GM23338 (cell line): ENCODE results near the gene NIPBL. TPM values are rescaled to one million over a fixed set of nuclear protein-coding genes. Genes with fewer than 3 reads are reported as not detected.

Experiments
- ATAC-seq: fragments of 200-7000 bp; cut with Tn5 transposase; 3 replicates; pipeline ENCODE4 v1.9.1; 2020
- DNase-seq: peaks from one replicate; pipeline ENCODE4 v3.0.0-alpha.2; 2015; ENCODE audit warnings: low spot score
- H2AFZ ChIP-seq: fragments of 200-600 bp; sonication (generic); 2 replicates; pipeline ENCODE4 v1.8.0; 2016; ENCODE audit warnings: antibody characterized with exemption, mild to moderate bottlenecking, moderate library complexity
- H3F3A ChIP-seq: fragments of 200-600 bp; sonication (generic); replicated peaks from 2 replicates; pipeline ENCODE4 v1.8.0; 2017; ENCODE audit warnings: antibody characterized with exemption, mixed run types, low read depth
- H3K27ac ChIP-seq: fragments of 200-600 bp; sonication (generic); 2 replicates; pipeline ENCODE4 v1.6.1; 2016; ENCODE audit warnings: low read depth
- H3K27me3 ChIP-seq: fragments of 200-600 bp; sonication (generic); 2 replicates; pipeline ENCODE4 v1.8.0; 2016; ENCODE audit warnings: mild to moderate bottlenecking, mixed run types, moderate library complexity; ENCODE audit not compliant: insufficient read depth
- H3K36me3 ChIP-seq: fragments of 200-600 bp; sonication (generic); 2 replicates; pipeline ENCODE4 v1.8.0; 2016; ENCODE audit warnings: mild to moderate bottlenecking; ENCODE audit not compliant: insufficient read depth
- H3K4me1 ChIP-seq: fragments of 200-600 bp; sonication (generic); 2 replicates; pipeline ENCODE4 v1.8.0; 2016; ENCODE audit warnings: mild to moderate bottlenecking, moderate library complexity; ENCODE audit not compliant: insufficient read depth
- H3K4me2 ChIP-seq: fragments of 200-600 bp; sonication (generic); 2 replicates; pipeline ENCODE4 v1.7.1; 2017; ENCODE audit warnings: mixed run types
- H3K4me3 ChIP-seq: fragments of 200-600 bp; sonication (generic); 2 replicates; pipeline ENCODE4 v1.6.1; 2016; ENCODE audit warnings: mixed run types
- H3K79me2 ChIP-seq: fragments of 200-600 bp; sonication (generic); replicated peaks from 2 replicates; pipeline ENCODE4 v1.8.0; 2017; ENCODE audit warnings: mild to moderate bottlenecking; ENCODE audit not compliant: insufficient read depth
- H3K9me2 ChIP-seq: fragments of 200-600 bp; sonication (generic); 2 replicates; pipeline ENCODE4 v1.8.0; 2017; ENCODE audit not compliant: insufficient read depth
- H4K20me1 ChIP-seq: fragments of 200-600 bp; sonication (generic); replicated peaks from 2 replicates; pipeline ENCODE4 v1.8.0; 2017; ENCODE audit warnings: mild to moderate bottlenecking; ENCODE audit not compliant: insufficient read depth
- H3K27ac Mint-ChIP-seq: 2 replicates; pipeline ENCODE4 v1.8.0; 2020; ENCODE audit warnings: inconsistent platforms, mild to moderate bottlenecking, moderate library complexity, mixed read lengths
- H3K27me3 Mint-ChIP-seq: 3 replicates; pipeline ENCODE4 v1.8.0; 2022; ENCODE audit warnings: low read depth, mild to moderate bottlenecking, moderate library complexity, mixed read lengths, inconsistent platforms; ENCODE audit not compliant: insufficient read depth, poor library complexity
- H3K36me3 Mint-ChIP-seq: 3 replicates; pipeline ENCODE4 v1.8.0; 2021; ENCODE audit warnings: low read depth, mild to moderate bottlenecking, inconsistent platforms, moderate library complexity, mixed read lengths
- H3K4me1 Mint-ChIP-seq: 3 replicates; pipeline ENCODE4 v1.8.0; 2020; ENCODE audit warnings: mild to moderate bottlenecking, inconsistent platforms, mixed read lengths
- H3K4me3 Mint-ChIP-seq: 3 replicates; pipeline ENCODE4 v1.8.0; 2021; ENCODE audit warnings: moderate library complexity, mild to moderate bottlenecking, inconsistent platforms, mixed read lengths
- H3K9me3 Mint-ChIP-seq: 3 replicates; pipeline ENCODE4 v1.8.0; 2020; ENCODE audit warnings: moderate library complexity, mild to moderate bottlenecking, inconsistent platforms, mixed read lengths
- CREB1 ChIP-seq: fragments of 250-450 bp; sonication (Bioruptor Pico); IDR thresholded peaks from 2 replicates; pipeline ENCODE4 v1.5.0; 2020; ENCODE audit warnings: low read depth, mild to moderate bottlenecking, moderate library complexity
- EZH2 ChIP-seq: fragments of 200-600 bp; sonication (generic); IDR thresholded peaks from one replicate; pipeline ENCODE4 v1.8.0; 2017; ENCODE audit warnings: antibody characterized with exemption, mild to moderate bottlenecking, low read depth; ENCODE audit not compliant: unreplicated experiment
- EZH2phosphoT487 ChIP-seq: fragments of 200-600 bp; sonication (generic); IDR thresholded peaks from one replicate; pipeline ENCODE4 v1.8.1; 2018; ENCODE audit warnings: antibody characterized with exemption; ENCODE audit not compliant: unreplicated experiment
- ZNF114 ChIP-seq: fragments of 250-450 bp; sonication (Bioruptor Pico); IDR thresholded peaks from 2 replicates; pipeline ENCODE4 v1.5.0; 2020; ENCODE audit warnings: mild to moderate bottlenecking, moderate library complexity
- ZNF331 ChIP-seq: fragments of 250-450 bp; sonication (Bioruptor Pico); IDR thresholded peaks from 2 replicates; pipeline ENCODE4 v1.5.0; 2020; ENCODE audit warnings: low read depth, mild to moderate bottlenecking, moderate library complexity
- polyA plus RNA-seq: library from polyadenylated mRNA; unstranded; fragments of >200 nt; fragmentation: Nextera tagmentation; extraction: Ambion mirVana; gene quantifications from 2 replicates; pipeline ENCODE4 v1.2.1, GENCODE V29; 2016
- total RNA-seq: library from RNA; depleted of rRNA; stranded (reverse); fragments of >200 nt; shearing (Covaris generic); gene quantifications from 2 replicates; pipeline ENCODE4 v1.2.3, GENCODE V29; 2014
- TF ChIP-seq, protein P1 (sequence below), 2 experiments: fragments of 200-600 bp in 1 of 2; sonication (generic) in 1 of 2; conservative IDR thresholded peaks; 2 replicates each; pipeline versions ENCODE4 v1.5.1 to v1.6.1; 2016 to 2017; ENCODE audit warnings: antibody characterized with exemption in 2 of 2, low read depth in 2 of 2, mild to moderate bottlenecking in 2 of 2, moderate library complexity in 1 of 2
- TF ChIP-seq, protein P2 (sequence below): IDR thresholded peaks from 2 replicates; pipeline ENCODE4 v1.6.1; 2016; ENCODE audit warnings: antibody characterized with exemption

Gene NIPBL
- total and polyA plus RNA-seq, 2 experiments from 2014 or later, result 44.2 to 51.4 TPM

DNA sequence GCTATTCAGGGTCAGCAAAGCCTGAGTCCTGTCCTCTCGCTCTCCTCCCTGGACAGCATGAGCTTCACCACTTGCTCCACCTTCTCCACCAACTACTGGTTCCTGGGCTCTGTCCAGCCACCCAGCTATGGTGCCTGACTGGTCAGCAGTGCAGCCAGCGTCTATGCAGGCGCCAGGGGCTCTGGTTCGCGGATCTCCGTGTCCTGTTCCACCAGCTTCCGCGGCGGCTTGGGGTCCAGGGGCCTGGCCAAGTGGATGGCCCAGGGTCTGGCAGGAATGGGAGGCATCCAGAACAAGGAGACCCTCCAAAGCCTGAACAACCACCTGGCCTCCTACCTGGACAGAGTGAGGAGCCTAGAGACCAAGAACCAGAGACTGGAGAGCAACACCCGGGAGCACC lies 8.6 kb downstream of the NIPBL start:
- no peak for TF ChIP-seq EZH2
- TF ChIP-seq, protein P1, sequence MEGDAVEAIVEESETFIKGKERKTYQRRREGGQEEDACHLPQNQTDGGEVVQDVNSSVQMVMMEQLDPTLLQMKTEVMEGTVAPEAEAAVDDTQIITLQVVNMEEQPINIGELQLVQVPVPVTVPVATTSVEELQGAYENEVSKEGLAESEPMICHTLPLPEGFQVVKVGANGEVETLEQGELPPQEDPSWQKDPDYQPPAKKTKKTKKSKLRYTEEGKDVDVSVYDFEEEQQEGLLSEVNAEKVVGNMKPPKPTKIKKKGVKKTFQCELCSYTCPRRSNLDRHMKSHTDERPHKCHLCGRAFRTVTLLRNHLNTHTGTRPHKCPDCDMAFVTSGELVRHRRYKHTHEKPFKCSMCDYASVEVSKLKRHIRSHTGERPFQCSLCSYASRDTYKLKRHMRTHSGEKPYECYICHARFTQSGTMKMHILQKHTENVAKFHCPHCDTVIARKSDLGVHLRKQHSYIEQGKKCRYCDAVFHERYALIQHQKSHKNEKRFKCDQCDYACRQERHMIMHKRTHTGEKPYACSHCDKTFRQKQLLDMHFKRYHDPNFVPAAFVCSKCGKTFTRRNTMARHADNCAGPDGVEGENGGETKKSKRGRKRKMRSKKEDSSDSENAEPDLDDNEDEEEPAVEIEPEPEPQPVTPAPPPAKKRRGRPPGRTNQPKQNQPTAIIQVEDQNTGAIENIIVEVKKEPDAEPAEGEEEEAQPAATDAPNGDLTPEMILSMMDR (conservative IDR thresholded peaks at IDR 0.05; ENCODE audit: low read depth in 2 of 2), result no peak
- TF ChIP-seq CREB1 (CRISPR knock-in tag), result no peak
- TF ChIP-seq, protein P2, sequence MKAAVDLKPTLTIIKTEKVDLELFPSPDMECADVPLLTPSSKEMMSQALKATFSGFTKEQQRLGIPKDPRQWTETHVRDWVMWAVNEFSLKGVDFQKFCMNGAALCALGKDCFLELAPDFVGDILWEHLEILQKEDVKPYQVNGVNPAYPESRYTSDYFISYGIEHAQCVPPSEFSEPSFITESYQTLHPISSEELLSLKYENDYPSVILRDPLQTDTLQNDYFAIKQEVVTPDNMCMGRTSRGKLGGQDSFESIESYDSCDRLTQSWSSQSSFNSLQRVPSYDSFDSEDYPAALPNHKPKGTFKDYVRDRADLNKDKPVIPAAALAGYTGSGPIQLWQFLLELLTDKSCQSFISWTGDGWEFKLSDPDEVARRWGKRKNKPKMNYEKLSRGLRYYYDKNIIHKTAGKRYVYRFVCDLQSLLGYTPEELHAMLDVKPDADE, result no peak
- TF ChIP-seq EZH2phosphoT487, result no peak
- TF ChIP-seq ZNF114 (CRISPR knock-in tag), result no peak
- TF ChIP-seq ZNF331 (CRISPR knock-in tag), result no peak
- H4K20me1 ChIP-seq, result peaks cover 41% of the 10 kb centered on the region
- H3K4me3 Mint-ChIP-seq, result no peak overlapping the region

DNA sequence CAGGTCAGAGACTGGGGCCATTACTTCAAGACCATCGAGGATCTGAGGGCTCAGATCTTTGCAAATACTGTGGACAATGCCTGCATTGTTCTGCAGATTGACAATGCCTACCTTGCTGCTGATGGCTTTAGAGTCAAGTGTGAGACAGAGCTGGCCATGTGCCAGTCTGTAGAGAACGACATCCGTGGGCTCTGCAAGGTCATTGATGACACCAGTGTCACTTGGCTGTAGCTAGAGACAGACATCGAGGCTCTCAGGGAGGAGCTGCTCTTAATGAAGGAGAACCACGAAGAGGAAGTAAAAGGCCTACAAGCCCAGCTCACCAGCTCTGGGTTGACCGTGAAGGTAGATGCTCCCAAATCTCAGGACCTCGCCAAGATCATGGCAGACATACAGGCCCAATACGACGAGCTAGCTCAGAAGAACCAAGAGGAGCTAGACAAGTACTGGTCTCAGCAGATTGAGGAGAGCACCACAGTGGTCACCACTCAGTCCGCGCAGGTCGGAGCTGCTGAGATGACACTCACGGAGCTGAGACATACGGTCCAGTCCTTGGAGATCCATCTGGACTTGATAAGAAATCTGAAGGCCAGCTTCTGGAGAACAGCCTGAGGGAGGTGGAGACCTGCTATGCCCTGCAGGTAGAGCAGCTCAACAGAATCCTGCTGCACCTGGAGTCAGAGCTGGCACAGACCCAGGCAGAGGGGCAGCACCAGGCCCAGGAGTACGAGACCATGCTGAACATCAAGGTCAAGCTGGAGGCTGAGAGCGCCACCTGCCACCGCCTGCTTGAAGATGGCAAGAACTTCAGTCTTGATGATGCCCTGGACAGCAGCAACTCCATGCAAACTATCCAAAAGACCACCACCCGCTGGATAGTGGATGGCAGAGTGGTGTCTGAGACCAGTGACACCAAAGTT lies 9.3 kb downstream of the NIPBL start:
- peaks cover 30% of the 10 kb centered on the region for H3K4me1 Mint-ChIP-seq
- H3K27ac Mint-ChIP-seq, result no peak overlapping the region
- DNase-seq (no peak), ATAC-seq (no peak)
- TF ChIP-seq, protein P1 (conservative IDR thresholded peaks at IDR 0.05; ENCODE audit: low read depth in 2 of 2), result peak in 1 of 2 experiments; percentile 30; a peak in 2 of 4 replicates
- TF ChIP-seq, protein P2, result no peak
- H3K9me3 Mint-ChIP-seq, result no peaks in the 10 kb centered on the region
- no peaks in the 10 kb centered on the region for H3K36me3 ChIP-seq
- no peak overlapping the region for H3K27ac ChIP-seq
- no peak overlapping the region for H3K4me2 ChIP-seq
- peaks cover 41% of the 10 kb centered on the region for H4K20me1 ChIP-seq
- peaks cover 12% of the 10 kb centered on the region; the same call in 2 of the 3 replicates for H3K36me3 Mint-ChIP-seq
- H3K79me2 ChIP-seq, result peaks cover 100% of the 10 kb centered on the region
- H3K4me3 Mint-ChIP-seq, result no peak overlapping the region
- peaks cover 15% of the 10 kb centered on the region for H3K4me1 ChIP-seq
- H2AFZ ChIP-seq, result no peak overlapping the region
- H3K9me2 ChIP-seq, result peaks cover 3% of the 10 kb centered on the region; the same call in 1 of the 2 replicates
- H3K27me3 ChIP-seq, result no peaks in the 10 kb centered on the region
- no peaks in the 10 kb centered on the region for H3K27me3 Mint-ChIP-seq
- no peak overlapping the region for H3K4me3 ChIP-seq
- H3F3A ChIP-seq, result no peaks in the 10 kb centered on the region

More for the DNA sequence above, 8.6 kb downstream of the NIPBL start:
- Histone ChIP-seq H3F3A (no peaks in the 10 kb centered on the region), H3K36me3 (no peaks in the 10 kb centered on the region), H3K4me3 (no peak overlapping the region), H3K4me1 (peaks cover 17% of the 10 kb centered on the region), H3K27me3 (no peaks in the 10 kb centered on the region), H3K27ac (no peak overlapping the region), H3K9me2 (peaks cover 3% of the 10 kb centered on the region; the same call in 1 of the 2 replicates), H3K4me2 (no peak overlapping the region), H3K79me2 (peaks cover 100% of the 10 kb centered on the region), H2AFZ (no peak overlapping the region)
- no peak for DNase-seq
- no peaks in the 10 kb centered on the region for H3K9me3 Mint-ChIP-seq
- H3K27ac Mint-ChIP-seq, result no peak overlapping the region
- ATAC-seq, result no peak
- no peaks in the 10 kb centered on the region for H3K27me3 Mint-ChIP-seq
- peaks cover 9% of the 10 kb centered on the region; the same call in 2 of the 3 replicates for H3K36me3 Mint-ChIP-seq
- H3K4me1 Mint-ChIP-seq, result peaks cover 35% of the 10 kb centered on the region
